ENCODE measurements around the gene HNRNPUL1.
"Not testable (repeated sequence)": the region's sequence is repeated elsewhere in the genome, so short reads cannot be mapped to it uniquely, and the experiment has no call there.

HNRNPUL1 gene

GRCh38 chr19:41276231-41276630 is 12.1 kb downstream of the HNRNPUL1 start:
- DNase-seq (ENCODE audit: low read depth), result no peak

- no peak for DNase-seq (ENCODE audit: low read depth)
Measured at GRCh38 chr19:41278478-41278877, 14.3 kb downstream of the HNRNPUL1 start.

- DNase-seq (ENCODE audit: low read depth), result no peak
Measured at GRCh38 chr19:41288673-41289530, 24.7 kb downstream of the HNRNPUL1 start.

- not testable (repeated sequence) for DNase-seq (ENCODE audit: low read depth)
Measured at GRCh38 chr19:41289814-41290213, 25.6 kb downstream of the HNRNPUL1 start.

- no peak for DNase-seq (ENCODE audit: low read depth)
Measured at GRCh38 chr19:41294393-41294792, 30.2 kb downstream of the HNRNPUL1 start.

GRCh38 chr19:41295499-41295898 is 31.3 kb downstream of the HNRNPUL1 start:
- no peak for DNase-seq (ENCODE audit: low read depth)

GRCh38 chr19:41296433-41296871 is 32.3 kb downstream of the HNRNPUL1 start:
- DNase-seq (ENCODE audit: low read depth), result no peak

GRCh38 chr19:41297628-41298347 is 33.6 kb downstream of the HNRNPUL1 start:
- no peak for DNase-seq (ENCODE audit: low read depth)

- DNase-seq (ENCODE audit: low read depth), result peak; percentile 52
Measured at GRCh38 chr19:41298348-41298964, 34.3 kb downstream of the HNRNPUL1 start.

GRCh38 chr19:41299046-41299754 is 35.0 kb downstream of the HNRNPUL1 start:
- DNase-seq (ENCODE audit: low read depth), result no peak

GRCh38 chr19:41299755-41300089 is 35.5 kb downstream of the HNRNPUL1 start:
- DNase-seq (ENCODE audit: low read depth), result peak; percentile 52

- no peak for DNase-seq (ENCODE audit: low read depth)
Measured at GRCh38 chr19:41300555-41300954, 36.4 kb downstream of the HNRNPUL1 start.

GRCh38 chr19:41302624-41303351 is 38.6 kb downstream of the HNRNPUL1 start:
- DNase-seq (ENCODE audit: low read depth), result no peak

- DNase-seq (ENCODE audit: low read depth), result no peak
Measured at GRCh38 chr19:41303954-41304353, 39.8 kb downstream of the HNRNPUL1 start.

GRCh38 chr19:41304706-41305483 is 40.7 kb downstream of the HNRNPUL1 start:
- no peak for DNase-seq (ENCODE audit: low read depth)

GRCh38 chr19:41305927-41306793 is 42.0 kb downstream of the HNRNPUL1 start:
- DNase-seq (ENCODE audit: low read depth), result no peak

- DNase-seq (ENCODE audit: low read depth), result no peak
Measured at GRCh38 chr19:41307090-41307875, 43.1 kb downstream of the HNRNPUL1 start.

GRCh38 chr19:41307954-41308449 is 43.8 kb downstream of the HNRNPUL1 start:
- DNase-seq (ENCODE audit: low read depth), result no peak
